Effector memory CD4-positive, alpha-beta T cell (primary cell): Measurements from ENCODE around the gene FRMPD3.
"Not testable (repeated sequence)": the region's sequence is repeated elsewhere in the genome, so short reads cannot be mapped to it uniquely, and the experiment has no call there.

Experiments used
- DNase-seq, 3 donors: peaks; one replicate each; pipeline ENCODE4 v3.0.0-alpha.2; 2020
- H3K27ac ChIP-seq: 2 replicates; pipeline ENCODE4 v1.7.0; 2013; ENCODE audit warnings: mild to moderate bottlenecking, low read length, moderate library complexity; ENCODE audit not compliant: insufficient read depth, poor library complexity, severe bottlenecking
- H3K27me3 ChIP-seq: replicated peaks from 2 replicates; pipeline ENCODE4 v1.7.0; 2013; ENCODE audit warnings: mild to moderate bottlenecking, low read length; ENCODE audit not compliant: insufficient read depth, control insufficient read depth, poor library complexity, severe bottlenecking
- H3K36me3 ChIP-seq: 2 replicates; pipeline ENCODE4 v1.7.0; 2013; ENCODE audit warnings: mild to moderate bottlenecking, low read length, moderate library complexity; ENCODE audit not compliant: control insufficient read depth, insufficient read depth
- H3K4me1 ChIP-seq: 2 replicates; pipeline ENCODE4 v1.7.0; 2013; ENCODE audit warnings: low read length, mild to moderate bottlenecking; ENCODE audit not compliant: control insufficient read depth, insufficient read depth, poor library complexity, severe bottlenecking
- H3K4me3 ChIP-seq: 2 replicates; pipeline ENCODE4 v1.7.0; 2013; ENCODE audit warnings: low read length, low read depth, mild to moderate bottlenecking; ENCODE audit not compliant: insufficient read depth, poor library complexity, severe bottlenecking
- H3K9me3 ChIP-seq: 2 replicates; pipeline ENCODE4 v1.7.0; 2013; ENCODE audit warnings: mild to moderate bottlenecking, low read length, moderate library complexity; ENCODE audit not compliant: control insufficient read depth

FRMPD3 gene

GRCh38 chrX:107471420-107471819 lies 22.0 kb downstream of the FRMPD3 start:
- DNase-seq, H3K4me1 ChIP-seq, H3K4me3 ChIP-seq, H3K27me3 ChIP-seq, H3K36me3 ChIP-seq, H3K9me3 ChIP-seq, H3K27ac ChIP-seq: not testable (repeated sequence)

GRCh38 chrX:107477406-107477805 lies 28.0 kb downstream of the FRMPD3 start:
- Histone ChIP-seq H3K9me3 (no peaks in the 10 kb centered on the region), H3K27ac (no peak overlapping the region), H3K27me3 (no peaks in the 10 kb centered on the region), H3K4me3 (no peak overlapping the region), H3K4me1 (no peaks in the 10 kb centered on the region), H3K36me3 (no peaks in the 10 kb centered on the region)
- no peak for DNase-seq

GRCh38 chrX:107480272-107480671 lies 30.8 kb downstream of the FRMPD3 start:
- Histone ChIP-seq H3K27me3 (no peaks in the 10 kb centered on the region), H3K27ac (no peak overlapping the region), H3K4me3 (no peak overlapping the region), H3K9me3 (no peaks in the 10 kb centered on the region), H3K36me3 (no peaks in the 10 kb centered on the region), H3K4me1 (no peaks in the 10 kb centered on the region)
- no peak for DNase-seq

GRCh38 chrX:107482046-107482445 lies 32.6 kb downstream of the FRMPD3 start:
- Histone ChIP-seq H3K4me3 (no peak overlapping the region), H3K4me1 (no peaks in the 10 kb centered on the region), H3K27me3 (no peaks in the 10 kb centered on the region), H3K36me3 (no peaks in the 10 kb centered on the region), H3K9me3 (no peaks in the 10 kb centered on the region), H3K27ac (no peak overlapping the region)
- no peak for DNase-seq

GRCh38 chrX:107484002-107484726 lies 34.7 kb downstream of the FRMPD3 start:
- Histone ChIP-seq H3K36me3 (no peaks in the 10 kb centered on the region), H3K27me3 (no peaks in the 10 kb centered on the region), H3K9me3 (no peaks in the 10 kb centered on the region), H3K4me3 (no peak overlapping the region), H3K27ac (no peak overlapping the region), H3K4me1 (no peaks in the 10 kb centered on the region)
- no peak for DNase-seq

GRCh38 chrX:107485013-107485412 lies 35.6 kb downstream of the FRMPD3 start:
- H3K4me1 ChIP-seq, result no peaks in the 10 kb centered on the region
- no peaks in the 10 kb centered on the region for H3K27me3 ChIP-seq
- no peaks in the 10 kb centered on the region for H3K9me3 ChIP-seq
- no peak overlapping the region for H3K27ac ChIP-seq
- H3K4me3 ChIP-seq, result no peak overlapping the region
- H3K36me3 ChIP-seq, result no peaks in the 10 kb centered on the region
- DNase-seq, result no peak

GRCh38 chrX:107493141-107493540 lies 43.7 kb downstream of the FRMPD3 start:
- DNase-seq, result no peak
- no peaks in the 10 kb centered on the region for H3K4me1 ChIP-seq
- no peaks in the 10 kb centered on the region for H3K36me3 ChIP-seq
- no peaks in the 10 kb centered on the region for H3K27me3 ChIP-seq
- H3K27ac ChIP-seq, result no peak overlapping the region
- no peaks in the 10 kb centered on the region for H3K9me3 ChIP-seq
- no peak overlapping the region for H3K4me3 ChIP-seq

GRCh38 chrX:107496786-107497185 lies 47.3 kb downstream of the FRMPD3 start:
- H3K4me3 ChIP-seq, result no peak overlapping the region
- H3K4me1 ChIP-seq, result no peaks in the 10 kb centered on the region
- no peak for DNase-seq
- H3K27me3 ChIP-seq, result no peaks in the 10 kb centered on the region
- H3K9me3 ChIP-seq, result no peaks in the 10 kb centered on the region
- H3K36me3 ChIP-seq, result no peaks in the 10 kb centered on the region
- H3K27ac ChIP-seq, result no peak overlapping the region
